ENCODE measurements around the gene NCOA1.
"Not testable (repeated sequence)": the region's sequence is repeated elsewhere in the genome, so short reads cannot be mapped to it uniquely, and the experiment has no call there.

The NCOA1 gene

DNA sequence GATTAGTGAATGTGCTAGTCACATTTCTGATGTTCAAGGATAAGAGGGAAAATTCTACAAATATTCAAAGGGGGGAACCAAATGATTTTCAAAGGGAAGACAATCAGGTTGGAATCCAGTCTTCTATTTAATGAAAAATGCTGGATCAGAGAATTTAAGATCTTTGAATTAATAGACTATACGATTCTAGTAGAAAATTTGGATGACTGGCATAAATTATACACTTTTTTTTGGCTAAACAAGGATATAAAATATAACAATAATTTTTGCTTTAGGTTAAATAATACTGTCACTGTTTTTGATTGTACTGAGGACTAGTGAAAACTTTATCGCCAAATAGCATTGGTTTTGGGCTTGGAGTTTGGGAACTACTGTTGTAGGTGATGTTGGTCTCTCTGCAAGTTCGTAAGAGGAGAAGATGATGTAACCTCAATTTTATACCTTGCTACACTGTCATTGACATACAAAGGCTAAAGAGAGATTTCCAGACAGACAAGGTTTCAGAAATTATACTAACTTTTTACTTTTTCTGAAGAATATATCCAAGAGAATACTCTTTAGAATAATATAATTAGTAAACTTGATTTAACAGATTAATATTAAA, 51.3 kb downstream of the NCOA1 start:
- DNase-seq, result no peak

- DNase-seq, result no peak
These were observed 52.2 kb downstream of the NCOA1 start for GRCh38 chr2:24543252-24543651.

DNA sequence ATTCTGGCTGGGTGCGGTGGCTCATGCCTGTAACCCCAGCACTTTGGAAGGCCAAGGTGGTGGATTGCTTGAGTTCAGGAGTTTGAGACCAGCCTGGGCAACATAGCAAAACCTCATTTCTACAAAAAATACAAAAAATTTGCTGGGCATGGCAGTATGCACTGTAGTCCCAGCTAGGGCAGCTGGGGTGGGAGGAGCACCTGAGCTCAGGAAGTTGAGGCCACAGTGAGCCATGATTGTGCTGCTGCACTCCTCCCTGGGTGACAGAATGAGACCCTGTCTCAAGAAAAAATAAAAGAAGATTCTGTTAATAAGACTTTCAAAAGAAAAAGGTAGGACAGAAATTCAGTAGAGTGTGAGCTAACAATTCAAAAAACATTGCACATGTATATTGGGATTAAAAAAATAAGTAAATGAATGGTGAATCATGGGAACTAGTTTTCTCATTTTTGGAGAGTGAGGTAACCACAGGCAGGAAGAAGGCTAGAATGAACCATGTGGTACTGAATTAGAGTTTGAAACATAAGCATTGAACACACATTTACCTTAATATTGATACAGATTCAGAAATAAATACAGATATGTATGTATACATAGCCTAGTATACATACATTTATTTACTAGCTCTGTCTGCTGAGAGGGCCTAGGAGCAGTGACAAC, 53.5 kb downstream of the NCOA1 start:
- no peak for DNase-seq

DNA sequence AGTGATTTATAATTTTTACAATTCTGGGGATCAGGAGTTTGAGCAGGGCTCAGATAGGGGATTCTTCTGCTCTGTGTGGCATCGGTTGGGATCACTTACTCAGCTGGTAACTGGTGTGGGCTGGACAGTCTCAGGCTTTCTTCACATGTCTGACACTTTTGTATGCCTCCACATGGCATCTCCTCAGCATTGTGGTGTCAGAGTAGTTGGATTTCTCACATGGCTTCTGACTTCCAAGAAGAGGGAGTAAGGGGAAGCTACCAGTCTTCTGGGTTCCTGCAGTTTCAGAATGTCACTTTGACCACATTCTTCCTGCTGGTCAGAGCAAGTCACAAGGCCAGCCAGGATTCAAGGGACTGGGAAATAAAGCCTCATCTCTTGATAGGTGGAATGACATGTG, 55.6 kb downstream of the NCOA1 start:
- no peak for DNase-seq

GRCh38 chr2:24548058-24548457, 57.0 kb downstream of the NCOA1 start:
- DNase-seq, result no peak

GRCh38 chr2:24550301-24550700, 59.2 kb downstream of the NCOA1 start:
- DNase-seq, result not testable (repeated sequence)

- no peak for DNase-seq
These were observed 60.0 kb downstream of the NCOA1 start for GRCh38 chr2:24551016-24551415.

- DNase-seq, result no peak
These were observed 61.8 kb downstream of the NCOA1 start for GRCh38 chr2:24552836-24553235.

GRCh38 chr2:24558781-24559472, 67.9 kb downstream of the NCOA1 start:
- DNase-seq, result no peak

DNA sequence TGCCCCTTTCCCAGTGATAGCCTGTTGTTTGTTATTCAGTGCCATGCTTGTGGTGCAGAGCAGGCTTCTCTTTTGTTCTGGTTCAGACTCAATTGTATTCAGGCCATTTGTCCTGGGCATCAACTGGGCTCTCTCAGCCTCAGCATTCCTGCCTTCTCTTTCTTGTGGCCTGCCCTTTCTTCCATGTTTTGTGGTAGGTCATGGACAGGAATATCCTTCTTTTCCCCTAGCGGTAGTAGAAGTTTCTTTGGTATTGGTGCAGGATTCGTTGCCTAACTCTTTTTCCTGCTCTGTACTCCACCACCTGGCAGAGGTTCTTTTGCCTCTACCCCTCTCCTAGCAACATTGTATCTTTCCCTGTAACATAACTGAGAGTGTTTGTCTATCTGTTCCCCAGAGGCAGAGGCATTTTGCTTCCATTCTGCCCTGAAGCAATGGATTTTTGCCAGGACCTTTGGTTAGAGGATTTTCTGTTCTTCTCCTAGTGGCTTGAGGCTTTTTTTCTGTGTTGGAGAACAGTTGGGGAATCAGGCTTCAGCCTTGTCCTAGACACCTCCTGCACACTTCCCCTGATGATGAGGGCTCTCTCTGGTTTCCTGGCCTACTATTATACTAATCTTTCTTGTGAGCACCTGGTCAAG, 68.5 kb downstream of the NCOA1 start:
- no peak for DNase-seq

DNA sequence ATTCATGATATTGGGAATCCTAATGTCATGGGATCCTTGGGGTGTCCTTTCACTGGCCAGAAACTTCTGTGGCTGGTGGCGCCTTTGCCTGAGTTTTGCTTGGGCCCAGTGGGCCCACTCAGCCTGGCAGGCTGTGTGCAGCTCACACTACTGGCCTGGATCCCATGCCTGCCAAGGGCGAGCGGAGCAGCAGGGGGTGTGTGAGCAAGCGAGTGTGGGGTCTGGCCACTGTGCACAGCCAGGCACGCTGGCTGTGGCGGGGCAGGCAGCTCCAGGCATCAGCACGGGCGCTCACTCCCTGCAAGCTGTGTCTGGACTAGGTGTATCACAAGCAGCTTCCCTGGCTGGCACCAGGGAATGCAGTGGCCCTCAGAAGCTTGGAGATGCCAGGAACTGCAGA, 74.5 kb downstream of the NCOA1 start:
- DNase-seq, result no peak

DNA sequence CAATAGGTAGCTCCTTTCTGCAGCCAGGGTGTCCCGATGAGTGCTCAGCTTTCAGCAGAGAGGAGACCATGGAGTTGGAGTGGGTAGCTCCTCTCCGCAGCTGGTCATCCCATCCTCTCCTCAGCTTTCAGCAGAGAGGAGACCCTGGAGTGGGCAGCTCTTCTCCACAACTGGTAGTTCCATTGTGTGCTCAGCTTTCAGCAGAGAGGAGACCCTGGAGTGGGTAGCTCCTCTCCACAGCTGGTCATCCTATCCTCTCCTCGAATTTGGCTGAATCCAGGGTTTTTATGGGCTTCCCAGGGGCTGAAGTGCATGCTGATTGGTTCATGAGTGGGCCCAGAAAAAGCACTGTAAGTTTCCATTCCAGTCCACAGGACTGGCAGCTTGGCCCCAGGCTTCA, 75.2 kb downstream of the NCOA1 start:
- DNase-seq, result no peak

- DNase-seq, result no peak
These were observed 75.6 kb downstream of the NCOA1 start for GRCh38 chr2:24566630-24567029.

DNA sequence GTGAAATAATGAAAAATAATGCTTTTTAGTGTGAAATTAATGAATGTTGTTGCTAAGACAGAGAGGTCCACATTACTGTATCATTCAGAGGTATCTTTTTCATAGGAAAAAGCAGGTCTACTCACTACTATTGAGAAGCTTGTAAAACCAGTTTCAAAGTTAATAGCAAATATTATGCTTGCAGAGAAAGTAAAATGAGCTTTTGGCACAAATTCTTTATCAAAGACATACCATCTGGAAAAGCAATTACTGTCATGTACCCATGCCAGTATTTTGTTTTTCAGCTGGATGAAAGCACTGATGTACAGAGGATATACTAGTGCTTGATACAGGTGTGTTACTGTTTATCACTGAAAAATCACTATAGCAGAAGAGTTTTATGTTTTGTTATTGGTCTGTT, 77.5 kb downstream of the NCOA1 start:
- DNase-seq, result no peak

DNA sequence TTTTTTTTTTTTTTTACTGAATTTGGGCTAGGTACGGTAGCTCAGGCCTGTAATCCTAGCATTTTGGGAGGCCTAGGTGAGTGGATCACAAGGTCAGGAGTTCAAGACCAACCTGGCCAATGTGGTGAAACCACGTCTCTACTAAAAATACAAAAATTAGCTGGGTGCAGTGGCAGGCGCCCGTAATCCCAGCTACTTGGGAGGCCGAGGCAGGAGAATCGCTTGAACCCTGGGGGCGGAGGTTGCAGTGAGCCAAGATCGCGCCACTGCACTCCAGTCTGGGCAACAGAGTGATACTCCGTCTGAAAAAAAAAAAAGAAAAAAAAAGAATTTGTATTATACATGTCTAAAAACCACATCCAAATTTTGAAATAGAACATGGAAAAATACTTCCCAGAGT, 78.5 kb downstream of the NCOA1 start:
- not testable (repeated sequence) for DNase-seq

DNA sequence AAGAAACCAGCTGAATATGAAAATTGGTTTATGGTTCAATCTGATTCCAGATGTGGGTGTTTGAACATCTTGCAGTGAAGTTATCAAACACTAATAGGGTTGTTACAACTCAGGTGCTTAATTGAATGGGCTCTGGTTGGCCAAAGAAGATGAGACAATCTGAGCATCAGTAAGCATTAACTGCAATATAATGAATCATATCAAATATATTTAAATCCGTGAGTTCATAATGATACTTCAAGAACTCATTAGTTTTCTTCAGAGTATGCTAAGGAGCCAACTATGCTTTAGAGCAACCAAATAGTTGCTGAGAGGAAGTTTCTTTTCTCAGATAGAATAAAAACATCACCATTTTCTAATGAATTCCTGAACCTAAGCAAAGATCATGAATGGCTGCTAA, 79.2 kb downstream of the NCOA1 start:
- no peak for DNase-seq

DNA sequence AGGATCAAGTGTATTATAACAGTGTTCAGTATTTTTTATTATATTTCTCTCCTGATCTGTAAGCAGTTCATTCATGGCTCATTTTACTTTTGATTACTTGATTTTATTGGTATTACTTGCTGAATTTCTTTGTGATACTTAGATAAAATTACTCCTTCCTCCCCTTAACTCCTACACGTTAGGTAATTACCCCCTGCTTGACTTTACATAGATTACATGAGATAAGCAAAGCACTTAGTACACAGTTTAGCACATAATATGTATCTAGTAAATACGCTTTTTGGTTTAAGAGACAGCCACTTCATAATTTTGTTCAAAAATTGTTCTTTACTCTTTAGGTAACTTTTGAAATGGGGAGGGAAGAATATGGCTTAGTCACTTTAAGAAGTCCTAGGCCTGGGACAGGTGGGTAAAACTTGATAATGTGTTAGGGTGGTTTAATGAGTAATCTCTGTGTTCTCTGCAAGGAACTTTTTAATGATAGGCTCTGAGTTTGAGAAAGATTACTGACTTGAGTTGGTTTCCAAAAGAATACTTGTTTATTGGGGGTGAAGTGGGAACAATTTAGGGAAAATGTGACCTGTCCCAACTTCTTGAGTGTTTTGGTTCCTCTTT, 80.9 kb downstream of the NCOA1 start:
- DNase-seq, result no peak

GRCh38 chr2:24576146-24576545, 85.1 kb downstream of the NCOA1 start:
- DNase-seq, result no peak

GRCh38 chr2:24576617-24577016, 85.6 kb downstream of the NCOA1 start:
- DNase-seq, result no peak

- DNase-seq, result no peak
These were observed 86.4 kb downstream of the NCOA1 start for GRCh38 chr2:24577481-24577880.

DNA sequence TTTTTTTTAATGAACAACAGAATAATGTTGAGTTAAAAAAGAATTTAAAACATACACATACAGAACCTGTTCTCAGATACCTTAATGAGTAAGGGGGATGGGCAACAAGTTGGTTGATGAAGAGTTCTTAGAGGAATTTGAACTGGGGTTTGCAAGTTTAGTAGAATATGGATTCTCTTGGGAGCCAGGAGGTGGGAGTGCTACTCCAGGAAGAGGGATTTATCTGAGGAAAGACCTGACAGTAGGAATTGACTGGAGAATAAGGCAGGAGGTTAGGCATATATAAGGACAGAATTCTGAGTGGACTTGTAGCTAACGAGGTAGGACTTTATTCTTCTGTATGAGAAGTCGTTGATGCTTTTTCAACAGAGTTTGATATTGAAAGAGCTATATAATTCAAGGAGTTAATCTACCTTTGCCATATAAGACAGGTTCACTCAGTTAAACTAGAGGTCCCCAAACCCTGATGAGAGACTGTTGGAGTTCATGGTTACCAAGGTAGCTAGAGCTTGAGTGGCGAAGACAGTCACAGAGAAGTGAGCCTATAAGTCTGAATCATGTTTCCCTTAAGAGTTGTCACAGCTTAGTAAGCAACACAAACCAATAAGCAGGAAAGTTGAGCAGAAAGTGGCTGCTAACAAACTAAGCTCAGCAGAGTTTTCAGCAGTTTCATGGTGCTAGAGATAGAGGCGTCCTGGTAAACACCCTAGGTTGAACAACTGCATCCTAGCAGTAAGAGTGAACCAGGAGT, 88.2 kb downstream of the NCOA1 start:
- no peak for DNase-seq

GRCh38 chr2:24580561-24580960, 89.5 kb downstream of the NCOA1 start:
- no peak for DNase-seq

DNA sequence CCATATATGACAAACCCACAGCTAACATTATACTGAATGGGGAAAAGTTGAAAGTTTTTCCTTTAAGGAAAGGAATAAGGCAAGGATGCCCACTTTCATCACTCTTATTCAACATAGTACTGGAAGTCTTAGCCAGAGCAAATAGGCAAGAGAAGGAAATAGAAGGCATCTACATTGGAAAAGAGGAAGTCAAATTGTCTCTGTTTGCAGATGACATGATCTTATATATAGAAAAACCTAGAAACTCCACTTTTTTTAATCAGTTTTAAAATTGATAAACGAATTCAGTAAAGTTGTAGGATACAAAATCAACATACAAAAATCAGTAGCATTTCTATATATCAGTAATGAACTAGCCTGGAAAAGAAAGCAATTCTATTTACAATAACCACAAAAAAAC, 90.9 kb downstream of the NCOA1 start:
- not testable (repeated sequence) for DNase-seq

All from NCI-H524 (cell line).